IMR-90 (cell line): ENCODE data around the gene SLC10A6.

Source experiments
- BHLHE40 ChIP-seq: fragments of 150-350 bp; IDR thresholded peaks from 2 replicates; pipeline ENCODE4 v1.6.1; 2016; ENCODE audit warnings: mild to moderate bottlenecking, low read depth, low read length
- MAFK ChIP-seq: IDR thresholded peaks from 2 replicates; pipeline ENCODE4 v1.6.1; 2012; ENCODE audit warnings: low read depth, low read length, improper control_type of control experiment
- MXI1 ChIP-seq: IDR thresholded peaks from 2 replicates; pipeline ENCODE4 v1.6.1; 2012; ENCODE audit warnings: low read depth, mild to moderate bottlenecking, low read length, moderate library complexity, borderline replicate concordance
- POLR2A ChIP-seq: IDR thresholded peaks from 2 replicates; pipeline ENCODE4 v1.6.1; 2012; ENCODE audit warnings: mild to moderate bottlenecking, low read depth, low read length
- SMC3 ChIP-seq: fragments of 150-350 bp; IDR thresholded peaks from 2 replicates; pipeline ENCODE4 v1.6.1; 2016; ENCODE audit warnings: low read depth, mild to moderate bottlenecking, antibody characterized with exemption, low read length, moderate library complexity
- USF2 ChIP-seq: fragments of 150-350 bp; IDR thresholded peaks from 2 replicates; pipeline ENCODE4 v1.6.1; 2017; ENCODE audit warnings: mild to moderate bottlenecking, antibody characterized with exemption, low read length, low read depth
- TF ChIP-seq, protein P1 (sequence below): conservative IDR thresholded peaks from 2 replicates; pipeline ENCODE4 v1.5.1; 2012; ENCODE audit warnings: mild to moderate bottlenecking, low read depth, low read length, improper control_type of control experiment

- no peak for TF ChIP-seq BHLHE40
- no peak for TF ChIP-seq POLR2A
- TF ChIP-seq, protein P1, sequence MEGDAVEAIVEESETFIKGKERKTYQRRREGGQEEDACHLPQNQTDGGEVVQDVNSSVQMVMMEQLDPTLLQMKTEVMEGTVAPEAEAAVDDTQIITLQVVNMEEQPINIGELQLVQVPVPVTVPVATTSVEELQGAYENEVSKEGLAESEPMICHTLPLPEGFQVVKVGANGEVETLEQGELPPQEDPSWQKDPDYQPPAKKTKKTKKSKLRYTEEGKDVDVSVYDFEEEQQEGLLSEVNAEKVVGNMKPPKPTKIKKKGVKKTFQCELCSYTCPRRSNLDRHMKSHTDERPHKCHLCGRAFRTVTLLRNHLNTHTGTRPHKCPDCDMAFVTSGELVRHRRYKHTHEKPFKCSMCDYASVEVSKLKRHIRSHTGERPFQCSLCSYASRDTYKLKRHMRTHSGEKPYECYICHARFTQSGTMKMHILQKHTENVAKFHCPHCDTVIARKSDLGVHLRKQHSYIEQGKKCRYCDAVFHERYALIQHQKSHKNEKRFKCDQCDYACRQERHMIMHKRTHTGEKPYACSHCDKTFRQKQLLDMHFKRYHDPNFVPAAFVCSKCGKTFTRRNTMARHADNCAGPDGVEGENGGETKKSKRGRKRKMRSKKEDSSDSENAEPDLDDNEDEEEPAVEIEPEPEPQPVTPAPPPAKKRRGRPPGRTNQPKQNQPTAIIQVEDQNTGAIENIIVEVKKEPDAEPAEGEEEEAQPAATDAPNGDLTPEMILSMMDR, result no peak
- no peak for TF ChIP-seq MAFK
- no peak for TF ChIP-seq USF2
- no peak for TF ChIP-seq MXI1
- no peak for TF ChIP-seq SMC3
Measured at GRCh38 chr4:86892636-86892960, 43.4 kb upstream of the SLC10A6 start.
